GM11168 (cell line): ENCODE measurements around the gene FAM83G.

ENCODE experiments used
- in situ Hi-C: fragments of 300-500 bp; cut with MboI; formaldehyde crosslinking; loops from one replicate; pipeline ENCODE4 v1.12.0; 2022; ENCODE audit warnings: low sequenced_read_pairs; ENCODE audit not compliant: unreplicated experiment

FAM83G gene

GRCh38 chr17:19024101-19025078 is 19.8 kb upstream of the FAM83G start:
- in situ Hi-C loops: loop anchor here (10.0 kb wide), 1 partner anchor 120 kb away; no protein-coding TSS in a partner anchor

- in situ Hi-C loops: loop anchor here (10.0 kb wide), 1 partner anchor 121 kb away; no protein-coding TSS in a partner anchor
Measured at GRCh38 chr17:19023209-19023999, 18.8 kb upstream of the FAM83G start.

- in situ Hi-C loops: loop anchor here (10.0 kb wide), 1 partner anchor 122 kb away; no protein-coding TSS in a partner anchor
Measured at GRCh38 chr17:19022747-19023146, 18.2 kb upstream of the FAM83G start.

GRCh38 chr17:19022128-19022527 is 17.6 kb upstream of the FAM83G start:
- in situ Hi-C loops: loop anchor here (10.0 kb wide), 1 partner anchor 123 kb away; no protein-coding TSS in a partner anchor

GRCh38 chr17:19021622-19022083 is 17.1 kb upstream of the FAM83G start:
- in situ Hi-C loops: loop anchor here (10.0 kb wide), 1 partner anchor 123 kb away; no protein-coding TSS in a partner anchor

GRCh38 chr17:19021011-19021621 is 16.6 kb upstream of the FAM83G start:
- in situ Hi-C loops: loop anchor here (10.0 kb wide), 1 partner anchor 124 kb away; no protein-coding TSS in a partner anchor

GRCh38 chr17:19020016-19020415 is 15.5 kb upstream of the FAM83G start:
- in situ Hi-C loops: loop anchor here (10.0 kb wide), 1 partner anchor 125 kb away; no protein-coding TSS in a partner anchor

GRCh38 chr17:19019041-19019941 is 14.7 kb upstream of the FAM83G start:
- in situ Hi-C loops: no loop called here

GRCh38 chr17:19018600-19018950 is 14.0 kb upstream of the FAM83G start:
- in situ Hi-C loops: no loop called here

- in situ Hi-C loops: no loop called here
Measured at GRCh38 chr17:19017804-19018599, 13.4 kb upstream of the FAM83G start.

- in situ Hi-C loops: no loop called here
Measured at GRCh38 chr17:19017401-19017800, 12.8 kb upstream of the FAM83G start.

GRCh38 chr17:19016881-19017280 is 12.3 kb upstream of the FAM83G start:
- in situ Hi-C loops: no loop called here

GRCh38 chr17:19016297-19016696 is 11.7 kb upstream of the FAM83G start:
- in situ Hi-C loops: no loop called here

- in situ Hi-C loops: no loop called here
Measured at GRCh38 chr17:19015428-19015827, 10.9 kb upstream of the FAM83G start.

- in situ Hi-C loops: no loop called here
Measured at GRCh38 chr17:19014628-19015215, 10.2 kb upstream of the FAM83G start.

- in situ Hi-C loops: no loop called here
Measured at GRCh38 chr17:19013806-19014627, 9.5 kb upstream of the FAM83G start.

GRCh38 chr17:19013226-19013625 is 8.7 kb upstream of the FAM83G start:
- in situ Hi-C loops: no loop called here
